HepG2 (cell line): ENCODE measurements around the gene DLX1. TPM values are rescaled to one million over a fixed set of nuclear protein-coding genes. Genes with fewer than 3 reads are reported as not detected.

ENCODE experiments used
- ARID4A ChIP-seq: sonication (generic); formaldehyde crosslinking; IDR thresholded peaks from 2 replicates; pipeline ENCODE4 v1.5.0; 2020; ENCODE audit warnings: mild to moderate bottlenecking, missing genetic modification reagents, borderline replicate concordance
- CHD2 ChIP-seq: IDR thresholded peaks from 2 replicates; pipeline ENCODE4 v1.6.1; 2011; ENCODE audit warnings: low read depth, low read length, improper control_type of control experiment
- DBP ChIP-seq: sonication (generic); formaldehyde crosslinking; IDR thresholded peaks from 2 replicates; pipeline ENCODE4 v1.4.0; 2020; ENCODE audit warnings: missing genetic modification reagents; ENCODE audit errors: not compliant biosample characterization
- DPF2 ChIP-seq: sonication (generic); formaldehyde crosslinking; IDR thresholded peaks from 2 replicates; pipeline ENCODE4 v1.4.0; 2020; ENCODE audit warnings: mild to moderate bottlenecking, low read depth, missing genetic modification reagents, borderline replicate concordance
- HCFC1 ChIP-seq: fragments of 150-350 bp; IDR thresholded peaks from 2 replicates; pipeline ENCODE4 v1.6.1; 2014; ENCODE audit warnings: low read depth, low read length
- HOXA3 ChIP-seq: sonication (generic); formaldehyde crosslinking; IDR thresholded peaks from 2 replicates; pipeline ENCODE4 v1.5.0; 2020; ENCODE audit warnings: missing genetic modification reagents
- MAF1 ChIP-seq: sonication (generic); formaldehyde crosslinking; IDR thresholded peaks from 2 replicates; pipeline ENCODE4 v1.5.0; 2020; ENCODE audit warnings: missing genetic modification reagents, borderline replicate concordance
- MAZ ChIP-seq, 2 experiments: sonication (generic) in 1 of 2; formaldehyde crosslinking in 1 of 2; IDR thresholded peaks; 2 replicates each; pipeline versions ENCODE4 v1.5.0 to v1.6.1; 2012 to 2020; ENCODE audit warnings: low read depth in 2 of 2, mild to moderate bottlenecking in 2 of 2, borderline replicate concordance in 1 of 2, improper control_type of control experiment in 1 of 2, low read length in 1 of 2, missing genetic modification reagents in 1 of 2, moderate library complexity in 1 of 2
- NR3C1 ChIP-seq: sonication (generic); formaldehyde crosslinking; IDR thresholded peaks from 2 replicates; pipeline ENCODE4 v1.4.0; 2020; ENCODE audit warnings: missing genetic modification reagents
- PATZ1 ChIP-seq: sonication (generic); formaldehyde crosslinking; IDR thresholded peaks from 2 replicates; pipeline ENCODE4 v1.4.0; 2020; ENCODE audit warnings: missing genetic modification reagents
- REL ChIP-seq: sonication (generic); formaldehyde crosslinking; conservative IDR thresholded peaks from 2 replicates; pipeline ENCODE4 v1.8.0; 2022; ENCODE audit warnings: mild to moderate bottlenecking, missing genetic modification reagents, moderate library complexity
- RELA ChIP-seq: sonication (generic); formaldehyde crosslinking; IDR thresholded peaks from 2 replicates; pipeline ENCODE4 v1.4.0; 2020; ENCODE audit warnings: missing genetic modification reagents
- SIX4 ChIP-seq: sonication (generic); formaldehyde crosslinking; IDR thresholded peaks from 2 replicates; pipeline ENCODE4 v1.4.0; 2020; ENCODE audit warnings: missing genetic modification reagents
- SRY ChIP-seq: sonication (generic); formaldehyde crosslinking; IDR thresholded peaks from 2 replicates; pipeline ENCODE4 v1.8.0; 2022; ENCODE audit warnings: mild to moderate bottlenecking, missing genetic modification reagents
- STAT6 ChIP-seq: sonication (generic); formaldehyde crosslinking; IDR thresholded peaks from 2 replicates; pipeline ENCODE4 v1.4.0; 2020; ENCODE audit warnings: missing genetic modification reagents, mild to moderate bottlenecking, borderline replicate concordance
- ZBTB7B ChIP-seq: sonication (generic); formaldehyde crosslinking; IDR thresholded peaks from 2 replicates; pipeline ENCODE4 v1.4.0; 2020; ENCODE audit warnings: missing genetic modification reagents
- ZNF772 ChIP-seq: sonication (generic); formaldehyde crosslinking; IDR thresholded peaks from 2 replicates; pipeline ENCODE4 v1.5.0; 2020; ENCODE audit warnings: mild to moderate bottlenecking, missing genetic modification reagents
- ZNF782 ChIP-seq: sonication (generic); formaldehyde crosslinking; IDR thresholded peaks from 2 replicates; pipeline ENCODE4 v1.4.0; 2020; ENCODE audit warnings: missing genetic modification reagents, mild to moderate bottlenecking, borderline replicate concordance
- polyA plus RNA-seq, 8 experiments: library from polyadenylated mRNA; depleted of rRNA in 3 of 8; stranded (reverse) in 7 of 8; unstranded in 1 of 8; fragments of >200 nt; fragmentation: Illumina TruSeq in 4 of 8; extraction: Trizol in 4 of 8; gene quantifications; 2 replicates each; pipeline versions ENCODE4 v1.2.1 to v1.2.3, GENCODE V29; 2011 to 2016; ENCODE audit warnings: low read depth in 4 of 8, missing spikeins in 1 of 8, mixed read lengths in 1 of 8; ENCODE audit not compliant: insufficient read depth in 1 of 8
- total RNA-seq, 5 experiments: library from RNA; depleted of rRNA; stranded (reverse); fragments of >200 nt; fragmentation: Illumina TruSeq; extraction: Trizol; gene quantifications; 2 replicates each; pipeline ENCODE4 v1.2.3, GENCODE V29; 2016; ENCODE audit warnings: low read depth in 1 of 5

Gene DLX1
- total and polyA plus RNA-seq, 2 of the 13 experiments (the other 11 are each of a cell fraction or from before 2014, with no cell fraction given) = 0.18 to 0.86 TPM

- no peak for TF ChIP-seq REL (CRISPR knock-in tag)
- TF ChIP-seq HOXA3 (CRISPR knock-in tag) = peak; percentile 61
- 0 out of 2 replicates have a peak, but pooled peaks have one; percentile 69 for TF ChIP-seq ZBTB7B
- TF ChIP-seq STAT6 = no peak
- no peak for TF ChIP-seq ZNF782 (CRISPR knock-in tag)
- no peak for TF ChIP-seq CHD2
- no peak for TF ChIP-seq DPF2 (CRISPR knock-in tag)
- TF ChIP-seq ZNF772 (CRISPR knock-in tag) = no peak
- TF ChIP-seq DBP = no peak
- no peak; the same call in 1 of the 2 replicates for TF ChIP-seq SIX4 (CRISPR knock-in tag)
- no peak; the same call in 1 of the 2 replicates for TF ChIP-seq ARID4A (CRISPR knock-in tag)
- peak; percentile 58; the same call in 1 of the 2 replicates for TF ChIP-seq PATZ1 (CRISPR knock-in tag)
- no peak for TF ChIP-seq MAF1
- TF ChIP-seq NR3C1 = no peak
- peak; percentile 28; the same call in 1 of the 2 replicates for TF ChIP-seq MAZ (IDR thresholded peaks at IDR 0.05; ENCODE audit: borderline replicate concordance, low read depth, low read length)
- peak; percentile 23; the same call in 1 of the 2 replicates for TF ChIP-seq MAZ (CRISPR knock-in tag; IDR thresholded peaks at IDR 0.05; ENCODE audit: low read depth)
- TF ChIP-seq SRY (CRISPR knock-in tag) = no peak
- no peak; the same call in 1 of the 2 replicates for TF ChIP-seq RELA (CRISPR knock-in tag)
- no peak for TF ChIP-seq HCFC1
Observed at GRCh38 chr2:172098650-172099471, 13.6 kb downstream of the DLX1 start (continued).
